HG02870 (cell line): Measurements from ENCODE around the gene LBX2.

Source experiments
- ATAC-seq: cut with Tn5 transposase; IDR thresholded peaks from one replicate; pipeline ENCODE4 v1.9.1; 2021; ENCODE audit warnings: mild to moderate bottlenecking, moderate library complexity; ENCODE audit not compliant: unreplicated experiment

LBX2 gene

GRCh38 chr2:74499267-74499939, at the start of gene LBX2:
TSS of gene LBX2 (minus strand) at chr2:74499603. CDS start at chr2:74499537, 66 bp downstream.
- ATAC-seq: no peak

GRCh38 chr2:74548285-74548899, 49.0 kb upstream of the LBX2 start:
- ATAC-seq: no peak

- no peak for ATAC-seq
Observed at GRCh38 chr2:74546004-74546403, 46.6 kb upstream of the LBX2 start.

- no peak for ATAC-seq
Observed at GRCh38 chr2:74544634-74545033, 45.2 kb upstream of the LBX2 start.

GRCh38 chr2:74542978-74543377, 43.6 kb upstream of the LBX2 start:
- ATAC-seq: no peak

- ATAC-seq: no peak
Observed at GRCh38 chr2:74540291-74540690, 40.9 kb upstream of the LBX2 start.

- peak; percentile 53 for ATAC-seq
Observed at GRCh38 chr2:74538881-74539339, 39.5 kb upstream of the LBX2 start.

GRCh38 chr2:74537140-74537539, 37.7 kb upstream of the LBX2 start:
- ATAC-seq: no peak

- ATAC-seq: no peak
Observed at GRCh38 chr2:74536166-74536950, 37.0 kb upstream of the LBX2 start.

- no peak for ATAC-seq
Observed at GRCh38 chr2:74535440-74535965, 36.1 kb upstream of the LBX2 start.

- ATAC-seq: no peak
Observed at GRCh38 chr2:74534411-74534810, 35.0 kb upstream of the LBX2 start.

- no peak for ATAC-seq
Observed at GRCh38 chr2:74533464-74533863, 34.1 kb upstream of the LBX2 start.

GRCh38 chr2:74532222-74532621, 32.8 kb upstream of the LBX2 start:
- no peak for ATAC-seq

GRCh38 chr2:74531666-74532065, 32.3 kb upstream of the LBX2 start:
- no peak for ATAC-seq

GRCh38 chr2:74530239-74531187, 31.1 kb upstream of the LBX2 start:
- ATAC-seq: peak; percentile 24

- ATAC-seq: peak; percentile 73
Observed at GRCh38 chr2:74529357-74530238, 30.2 kb upstream of the LBX2 start, which contains the start of the genes AUP1 and HTRA2. TSS of gene AUP1 (minus strand) at chr2:74529706. CDS start at chr2:74529629, 77 bp downstream. TSS of gene HTRA2 (plus strand) at chr2:74529933. CDS start at chr2:74530007, 74 bp downstream.

GRCh38 chr2:74528600-74529356, 29.4 kb upstream of the LBX2 start:
- ATAC-seq: peak; percentile 5

- ATAC-seq: no peak
Observed at GRCh38 chr2:74527741-74528140, 28.3 kb upstream of the LBX2 start.
